Testis (tissue), 2 donors: ENCODE measurements around the gene TMEM117.

Experiments used
- CTCF ChIP-seq, 3 experiments: fragments of 450-650 bp in 2 of 3; fragments of 200-600 bp in 1 of 3; sonication (generic) in 1 of 3; IDR thresholded peaks; one replicate each; pipeline ENCODE4 v1.5.1; 2016 to 2019; ENCODE audit warnings: antibody characterized with exemption in 3 of 3, mild to moderate bottlenecking in 2 of 3, moderate library complexity in 1 of 3
- POLR2A ChIP-seq: fragments of 450-650 bp; IDR thresholded peaks from one replicate; pipeline ENCODE4 v1.6.1; 2017; ENCODE audit warnings: antibody characterized with exemption, mild to moderate bottlenecking, moderate library complexity

DNA sequence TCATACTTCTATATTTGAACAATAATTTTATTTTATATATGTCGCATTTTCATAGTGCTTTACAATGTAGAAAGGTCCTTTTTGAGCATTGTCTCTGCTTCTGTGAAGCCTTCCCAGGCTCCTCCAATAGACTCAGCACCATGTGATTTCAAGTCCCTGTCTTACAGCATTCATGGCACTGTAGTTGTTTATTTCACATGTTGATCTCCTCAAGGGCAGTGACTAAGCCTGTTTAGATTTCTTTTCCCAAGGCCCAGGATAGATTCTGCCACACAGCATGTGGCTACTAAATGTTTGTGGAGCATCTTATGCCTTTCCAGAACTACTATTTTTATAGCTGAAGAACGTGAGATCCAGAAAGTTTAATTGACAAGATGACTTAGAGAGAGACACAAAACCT is 391.7 kb downstream of the TMEM117 start:
- TF ChIP-seq CTCF (IDR thresholded peaks at IDR 0.05) (no peak), POLR2A (no peak)
